Activated T-cell treated with anti-CD3 and anti-CD28 coated beads, Interleukin-2, amount 50 U/mL, for 72 hours (primary cell): ENCODE measurements around the gene AP2M1. TPM values are rescaled to one million over a fixed set of nuclear protein-coding genes. Genes with fewer than 3 reads are reported as not detected.

ENCODE experiments used
- ATAC-seq, 2 donors: fragments of 150-1000 bp; cut with Tn5 transposase; replicated peaks in 1 of 2; 2 replicates each; pipeline ENCODE4 v1.10.0; 2021; ENCODE audit warnings: moderate library complexity in 2 of 2, mild to moderate bottlenecking in 1 of 2
- DNase-seq, 2 donors: peaks; one replicate each; pipeline ENCODE4 v3.0.0; 2021 to 2022; ENCODE audit warnings: mixed read lengths in 1 of 2
- H3K27ac Mint-ChIP-seq: one replicate; pipeline ENCODE4 v1.8.0; 2022; ENCODE audit warnings: mild to moderate bottlenecking, moderate library complexity, mixed read lengths
- H3K27me3 Mint-ChIP-seq: one replicate; pipeline ENCODE4 v1.8.0; 2022; ENCODE audit warnings: low read depth, mixed read lengths
- H3K36me3 Mint-ChIP-seq, 2 donors: one replicate each; pipeline ENCODE4 v1.8.0; 2022; ENCODE audit warnings: mixed read lengths in 2 of 2, mild to moderate bottlenecking in 1 of 2; ENCODE audit not compliant: insufficient read depth in 2 of 2
- H3K4me1 Mint-ChIP-seq: one replicate; pipeline ENCODE4 v1.8.0; 2022; ENCODE audit warnings: low read depth, mixed read lengths
- H3K4me3 Mint-ChIP-seq, 2 donors: one replicate each; pipeline ENCODE4 v1.8.0; 2022; ENCODE audit warnings: mild to moderate bottlenecking in 2 of 2, mixed read lengths in 2 of 2, moderate library complexity in 2 of 2
- H3K9me3 Mint-ChIP-seq, 2 donors: one replicate each; pipeline ENCODE4 v1.8.0; 2022; ENCODE audit warnings: mixed read lengths in 2 of 2
- total RNA-seq, 2 donors: library from RNA; stranded (reverse); gene quantifications; one replicate each; pipeline ENCODE4 v1.2.3, GENCODE V29; 2022

The AP2M1 gene
- total RNA-seq, 2 donors from 2014 or later = 178 to 194 TPM

DNA sequence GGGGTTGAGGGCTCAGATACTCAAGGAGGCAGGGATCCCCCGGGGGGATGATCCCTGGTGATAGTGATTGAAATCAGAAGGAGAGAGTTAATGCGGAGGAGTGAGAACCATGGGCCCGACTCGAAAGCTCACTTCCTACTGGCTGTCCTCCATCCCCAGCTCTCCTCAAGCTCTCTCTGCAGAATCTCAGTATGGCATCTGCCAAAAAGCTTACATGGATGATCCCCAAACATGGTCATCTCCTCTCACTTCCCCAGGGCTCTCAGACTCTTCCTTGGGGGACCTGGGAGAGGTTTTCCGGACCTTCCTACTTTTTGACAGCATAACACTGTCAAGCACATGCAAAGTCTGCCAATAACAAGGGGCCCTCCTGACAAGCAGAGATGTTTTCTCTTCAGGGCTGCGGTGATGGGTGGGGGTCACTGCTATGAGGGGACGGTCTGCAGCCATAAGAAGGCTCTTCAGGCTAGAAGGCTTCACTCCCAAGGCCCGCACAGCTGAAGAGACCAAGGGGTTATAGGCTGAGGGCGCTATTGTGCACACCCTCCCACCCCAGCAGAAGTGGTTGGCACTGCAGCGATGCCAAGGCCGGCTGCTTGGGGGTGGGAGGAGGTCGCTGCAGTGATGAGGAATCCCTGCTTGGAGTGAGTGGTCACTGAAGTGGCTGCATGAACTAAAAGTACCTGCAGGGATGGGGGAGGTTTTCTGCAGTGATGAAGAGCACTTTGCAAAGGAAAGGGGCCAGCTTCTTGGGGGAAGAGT lies 53.9 kb downstream of the AP2M1 start:
- peaks cover 5% of the 10 kb centered on the region for H3K4me1 Mint-ChIP-seq
- H3K27me3 Mint-ChIP-seq = peaks cover 60% of the 10 kb centered on the region
- H3K36me3 Mint-ChIP-seq = no peaks in the 10 kb centered on the region
- no peak overlapping the region for H3K27ac Mint-ChIP-seq
- no peaks in the 10 kb centered on the region for H3K9me3 Mint-ChIP-seq
- H3K4me3 Mint-ChIP-seq = peak overlapping the region; percentile 82 to 88
- no peak for DNase-seq
- no peak for ATAC-seq

DNA sequence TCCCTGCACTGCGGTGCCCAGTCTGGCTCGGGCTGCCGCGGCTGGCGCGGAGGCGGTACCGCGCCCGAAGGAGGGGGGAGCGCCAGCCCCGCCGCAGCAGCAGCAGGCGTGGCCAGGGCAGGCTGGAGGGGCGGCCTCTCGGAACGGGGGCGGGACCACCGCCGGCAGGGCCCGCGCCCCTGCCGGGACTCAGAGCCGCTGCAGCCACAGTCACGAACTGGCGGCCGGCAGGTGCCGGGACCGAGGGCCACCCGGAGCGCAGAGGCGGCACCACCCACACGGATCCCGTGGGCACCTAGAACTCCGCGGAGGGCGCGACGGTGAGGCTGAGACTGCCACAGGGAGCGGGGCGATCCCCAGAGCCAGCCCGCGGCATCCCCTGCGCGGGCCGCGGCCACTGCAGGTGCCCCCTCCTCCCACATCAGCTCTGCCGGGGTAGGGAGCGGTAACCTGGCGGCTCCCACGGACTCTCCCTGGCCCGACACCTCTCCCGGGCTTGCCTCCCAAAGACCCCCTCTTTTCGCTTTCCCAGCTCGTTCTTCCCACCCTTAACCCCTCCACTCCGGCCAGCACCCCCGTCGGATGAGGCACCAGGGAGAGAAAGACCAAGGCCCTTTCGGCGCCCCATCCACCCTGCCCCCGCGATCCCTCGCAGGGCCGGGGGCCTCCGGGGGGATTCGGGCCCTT lies 54.9 kb downstream of the AP2M1 start, which contains the start of gene VWA5B2:
TSS of gene VWA5B2 (plus strand) at position 192 of the 687 bp plus-strand sequence. CDS start 944 bp downstream, outside the sequence.
- H3K36me3 Mint-ChIP-seq = no peaks in the 10 kb centered on the region
- ATAC-seq (peak; percentile 91 to 92), DNase-seq (peak; percentile 77 to 81)
- peaks cover 5% of the 10 kb centered on the region for H3K4me1 Mint-ChIP-seq
- H3K27ac Mint-ChIP-seq = no peak within 1 kb of the TSS
- H3K4me3 Mint-ChIP-seq = peak within 1 kb of the TSS; percentile 82 to 88
- H3K27me3 Mint-ChIP-seq = peaks cover 60% of the 10 kb centered on the region
- no peaks in the 10 kb centered on the region for H3K9me3 Mint-ChIP-seq

DNA sequence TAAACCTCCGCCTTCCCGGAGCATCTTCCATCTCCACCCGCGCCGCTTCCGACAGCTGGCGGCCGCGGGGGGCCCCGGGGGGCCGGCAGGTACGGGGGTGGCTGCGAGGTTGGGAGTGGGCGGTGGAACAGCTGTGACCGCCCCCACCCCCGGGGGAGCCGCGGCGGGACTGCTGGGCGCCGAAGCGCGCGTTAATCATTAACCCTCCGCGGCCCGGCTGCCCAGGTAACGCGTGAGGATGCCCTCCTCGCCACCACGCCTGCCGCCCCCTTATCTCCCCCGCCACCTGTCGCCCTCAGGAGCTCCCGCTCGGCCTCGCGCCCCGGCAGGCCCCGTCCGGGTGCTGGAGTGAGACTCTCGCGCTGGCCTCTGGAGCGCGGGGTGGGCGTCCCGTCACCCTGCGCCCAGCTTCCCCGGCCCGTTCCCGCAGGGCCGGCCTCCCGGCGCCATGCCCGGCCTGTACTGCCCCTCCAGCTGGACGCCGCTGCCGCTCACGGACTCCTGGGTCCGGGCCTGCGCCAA lies 55.5 kb downstream of the AP2M1 start:
- Mint-ChIP-seq H3K36me3 (no peaks in the 10 kb centered on the region), H3K27ac (no peak overlapping the region), H3K4me3 (peak overlapping the region; percentile 14 to 29), H3K9me3 (no peaks in the 10 kb centered on the region), H3K27me3 (peaks cover 56% of the 10 kb centered on the region), H3K4me1 (peaks cover 5% of the 10 kb centered on the region)
- DNase-seq = no peak
- no peak for ATAC-seq

DNA sequence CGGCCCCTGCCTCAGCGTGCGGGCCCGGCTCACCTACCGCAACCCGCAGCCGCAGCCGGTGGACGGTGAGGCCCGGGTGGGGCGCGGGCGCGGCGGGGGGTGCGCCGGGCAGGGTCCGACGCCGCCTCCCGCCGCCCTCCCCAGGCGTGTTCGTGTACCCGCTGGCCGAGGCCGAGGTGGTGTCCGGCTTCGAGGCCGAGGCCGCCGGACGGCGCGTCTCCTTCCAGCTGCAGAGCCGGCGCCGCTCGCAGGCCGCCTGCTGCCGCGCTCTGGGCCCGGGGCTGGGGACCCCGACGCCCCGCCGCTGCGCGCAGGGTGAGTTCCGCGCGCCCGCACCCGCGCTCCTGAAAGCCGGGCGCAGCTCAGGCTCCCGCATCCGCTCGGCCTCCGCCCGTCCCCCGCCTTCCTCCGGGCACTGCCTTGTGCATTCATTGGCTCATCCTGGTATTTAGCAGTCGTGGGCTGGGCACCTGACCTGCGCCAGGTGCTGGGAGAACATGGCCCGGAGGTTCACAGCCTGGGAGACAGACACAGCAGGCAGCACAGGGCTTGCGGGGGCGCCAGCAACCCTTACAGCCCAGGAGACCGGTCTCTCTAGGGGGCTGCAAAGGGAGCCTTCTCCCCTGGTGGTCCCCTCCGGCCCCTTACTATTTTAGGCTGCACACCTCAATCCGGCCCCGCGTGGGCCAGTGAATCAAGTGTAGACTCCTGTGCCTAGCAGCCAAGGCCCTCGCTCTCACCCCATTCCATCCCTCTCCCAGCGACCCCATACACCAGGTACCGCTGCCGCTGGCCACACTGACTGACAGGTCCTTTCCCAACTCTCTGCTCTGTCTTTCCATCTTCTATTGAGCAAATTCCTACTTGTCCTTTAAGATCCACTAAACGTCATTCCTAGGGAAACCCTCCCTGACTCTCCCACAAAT lies 56.2 kb downstream of the AP2M1 start:
- H3K4me3 Mint-ChIP-seq = peak overlapping the region; percentile 49 to 65
- no peak for DNase-seq
- H3K27ac Mint-ChIP-seq = no peak overlapping the region
- peaks cover 5% of the 10 kb centered on the region for H3K4me1 Mint-ChIP-seq
- H3K9me3 Mint-ChIP-seq = no peaks in the 10 kb centered on the region
- peaks cover 50% of the 10 kb centered on the region for H3K27me3 Mint-ChIP-seq
- H3K36me3 Mint-ChIP-seq = no peaks in the 10 kb centered on the region
- no peak for ATAC-seq

DNA sequence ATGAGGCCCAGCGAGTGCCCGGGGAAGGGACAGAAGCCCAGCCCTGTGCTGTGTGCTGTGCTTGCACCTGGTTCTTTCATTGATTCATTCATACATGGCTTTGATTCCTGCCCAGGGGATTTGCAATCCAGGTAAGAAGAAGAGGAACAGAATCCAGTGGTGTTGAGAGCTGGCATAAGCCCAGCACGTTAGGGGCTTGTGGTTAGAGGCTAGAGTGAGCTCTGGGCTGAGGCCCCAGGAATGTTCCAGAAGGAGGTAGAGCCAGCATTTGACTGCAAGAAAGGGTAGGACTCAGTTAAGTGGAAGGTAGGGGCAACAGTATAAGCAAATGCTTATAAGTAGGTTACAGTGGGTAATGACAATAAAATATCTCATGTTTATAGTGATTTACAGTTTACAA lies 57.0 kb downstream of the AP2M1 start:
- no peak for ATAC-seq
- DNase-seq = no peak
- Mint-ChIP-seq H3K4me1 (peaks cover 5% of the 10 kb centered on the region), H3K36me3 (no peaks in the 10 kb centered on the region), H3K27me3 (peaks cover 43% of the 10 kb centered on the region), H3K27ac (no peak overlapping the region), H3K4me3 (peak overlapping the region; percentile 49 to 65), H3K9me3 (no peaks in the 10 kb centered on the region)

DNA sequence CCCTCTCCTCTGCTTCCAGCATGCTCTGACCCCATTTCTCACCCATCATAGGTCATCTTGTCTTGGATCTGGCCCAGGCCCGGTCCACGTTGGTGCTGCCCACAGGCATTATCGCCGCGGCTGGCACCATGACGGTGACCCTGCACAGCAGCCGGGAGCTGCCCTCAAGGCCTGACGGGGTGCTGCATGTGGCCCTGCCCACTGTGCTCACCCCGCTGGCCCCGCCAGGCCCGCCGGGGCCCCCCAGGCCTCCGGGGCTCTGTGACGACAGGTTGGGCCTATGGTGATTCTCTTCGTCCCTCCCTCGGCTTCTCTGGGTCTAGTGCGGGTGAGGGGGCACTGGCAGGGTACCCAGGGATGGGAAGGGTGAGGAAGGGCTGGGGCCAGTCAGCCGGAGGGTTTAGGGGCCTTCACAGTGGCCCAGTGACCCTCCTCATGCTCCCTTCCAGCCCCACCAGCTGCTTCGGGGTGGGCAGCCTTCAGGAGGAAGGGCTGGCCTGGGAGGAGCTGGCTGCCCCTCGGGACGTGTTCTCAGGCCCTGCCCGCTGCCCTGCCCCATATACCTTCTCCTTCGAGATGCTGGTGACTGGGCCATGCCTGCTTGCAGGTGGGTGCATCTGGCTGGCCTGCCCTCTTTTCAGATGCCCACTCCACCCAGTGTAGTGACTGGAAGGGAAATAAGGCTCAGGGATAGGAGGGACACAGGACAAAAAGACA lies 58.6 kb downstream of the AP2M1 start:
- Mint-ChIP-seq H3K27ac (no peak overlapping the region), H3K4me1 (peaks cover 5% of the 10 kb centered on the region), H3K9me3 (no peaks in the 10 kb centered on the region), H3K27me3 (peaks cover 30% of the 10 kb centered on the region), H3K4me3 (no peak overlapping the region), H3K36me3 (no peaks in the 10 kb centered on the region)
- no peak for ATAC-seq
- no peak for DNase-seq

Other genes starting within 250 kb of the AP2M1 start
- gene ABCC5, start 157.0 kb upstream of the AP2M1 start, total RNA-seq = 10 to 100 TPM; 18.2 to 22.4 TPM
- gene HTR3D, start 143.1 kb upstream of the AP2M1 start, total RNA-seq = not detected
- not detected for gene HTR3C, start 121.8 kb upstream of the AP2M1 start, total RNA-seq
- gene HTR3E, start 77.8 kb upstream of the AP2M1 start, total RNA-seq = not detected
- 10 to 100 TPM; 47.0 to 55.4 TPM for gene EIF2B5, start 39.5 kb upstream of the AP2M1 start, total RNA-seq
- gene DVL3, start 19.5 kb upstream of the AP2M1 start, total RNA-seq = 10 to 100 TPM; 42.6 to 45.9 TPM
- 10 to 100 TPM; 70.8 to 71.6 TPM for gene ABCF3, start 11.3 kb downstream of the AP2M1 start, total RNA-seq
- gene VWA5B2, start 54.7 kb downstream of the AP2M1 start, total RNA-seq = under 1 TPM in 1 of 2 donors, not detected in 1; 0.07 TPM
- gene ALG3, start 74.1 kb downstream of the AP2M1 start, total RNA-seq = 10 to 100 TPM; 22.7 to 26.3 TPM
- 1 to 10 TPM; 3.5 to 3.6 TPM for gene EEF1AKMT4, start 74.8 kb downstream of the AP2M1 start, total RNA-seq
- under 1 TPM; 0.24 to 0.35 TPM for gene CAMK2N2, start 86.7 kb downstream of the AP2M1 start, total RNA-seq
- not detected for gene ECE2, start 101.2 kb downstream of the AP2M1 start, total RNA-seq
- 100 to 1,000 TPM; 169 to 184 TPM for gene PSMD2, start 124.4 kb downstream of the AP2M1 start, total RNA-seq
- 100 to 1,000 TPM; 274 to 305 TPM for gene EIF4G1, start 139.8 kb downstream of the AP2M1 start, total RNA-seq
- 1 to 10 TPM; 6.6 to 7.6 TPM for gene FAM131A, start 162.7 kb downstream of the AP2M1 start, total RNA-seq
- 1 to 10 TPM; 3.1 to 3.9 TPM for gene CLCN2, start 186.8 kb downstream of the AP2M1 start, total RNA-seq
- gene POLR2H, start 186.9 kb downstream of the AP2M1 start, total RNA-seq = 10 to 100 TPM; 86.9 to 93.6 TPM
- not detected for gene THPO, start 203.4 kb downstream of the AP2M1 start, total RNA-seq
- under 1 TPM in 1 of 2 donors, not detected in 1; 0.19 TPM for gene CHRD, start 205.2 kb downstream of the AP2M1 start, total RNA-seq